Hematopoietic multipotent progenitor cell treated with erythropoietin and hydrocortisone succinate and interleukin-3 and kit ligand, for 8 days (in vitro differentiated cells): ENCODE measurements around the gene ANAPC5.
"Not testable (repeated sequence)": the region's sequence is repeated elsewhere in the genome, so short reads cannot be mapped to it uniquely, and the experiment has no call there.

Experiments used
- DNase-seq: peaks from one replicate; pipeline ENCODE4 v3.0.0-alpha.2; 2015

Gene ANAPC5

DNA sequence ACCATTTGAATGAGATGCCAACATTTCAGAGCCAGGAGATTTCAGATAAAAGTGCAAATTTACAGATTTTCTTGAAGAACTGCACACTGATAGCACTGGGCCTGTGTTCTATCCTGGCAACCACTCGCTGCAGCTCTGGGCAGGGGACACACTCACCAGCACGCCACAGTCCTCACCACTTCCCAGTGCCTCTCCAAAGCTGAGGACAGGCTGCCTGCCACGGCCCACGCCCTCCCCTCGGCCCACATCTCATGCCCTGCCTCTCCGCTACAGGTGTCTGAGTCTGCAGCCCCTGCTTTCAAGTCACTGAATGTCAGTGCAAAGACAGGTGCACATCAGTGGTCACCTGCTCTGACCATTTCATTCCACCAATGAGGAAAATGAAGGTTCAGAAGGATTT is 68.4 kb downstream of the ANAPC5 start:
- no peak for DNase-seq

DNA sequence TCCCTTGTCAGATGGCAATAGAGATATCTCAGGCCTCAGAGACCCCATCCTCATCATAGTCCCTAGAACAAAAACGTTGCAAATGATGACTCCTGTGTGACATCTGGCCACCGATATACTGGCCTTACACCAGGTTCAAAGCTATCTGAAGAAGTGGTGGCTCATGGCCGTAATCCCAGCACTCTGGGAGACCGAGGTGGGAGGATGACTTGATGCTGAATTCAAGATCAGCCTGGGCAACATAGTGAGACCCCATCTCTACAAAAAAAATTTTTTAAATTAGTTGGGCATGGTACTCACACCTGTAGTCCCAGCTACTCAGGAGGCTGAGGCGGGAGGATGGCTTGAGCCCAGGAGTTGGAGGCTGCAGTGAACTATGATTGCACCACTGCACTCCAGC is 68.8 kb downstream of the ANAPC5 start:
- no peak for DNase-seq

DNA sequence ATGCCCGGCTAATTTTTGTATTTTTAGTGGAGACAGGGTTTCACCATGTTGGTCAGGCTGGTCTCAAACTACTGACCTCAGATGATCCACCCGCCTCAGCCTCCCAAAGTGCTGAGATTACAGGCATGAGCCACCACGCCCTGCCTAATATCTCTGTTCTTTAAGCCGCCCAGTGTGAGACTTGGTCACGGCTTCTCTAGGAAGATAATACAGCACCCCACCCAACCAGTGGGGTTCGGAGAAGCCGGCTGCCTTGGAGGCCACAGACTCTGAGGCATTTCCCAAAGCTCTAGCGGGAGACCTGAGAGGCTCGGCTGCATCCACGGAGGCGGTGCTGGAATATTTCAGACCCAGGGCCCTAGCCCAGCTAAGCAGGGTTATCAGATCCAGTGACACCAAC is 69.3 kb downstream of the ANAPC5 start:
- peak; percentile 88 for DNase-seq

DNA sequence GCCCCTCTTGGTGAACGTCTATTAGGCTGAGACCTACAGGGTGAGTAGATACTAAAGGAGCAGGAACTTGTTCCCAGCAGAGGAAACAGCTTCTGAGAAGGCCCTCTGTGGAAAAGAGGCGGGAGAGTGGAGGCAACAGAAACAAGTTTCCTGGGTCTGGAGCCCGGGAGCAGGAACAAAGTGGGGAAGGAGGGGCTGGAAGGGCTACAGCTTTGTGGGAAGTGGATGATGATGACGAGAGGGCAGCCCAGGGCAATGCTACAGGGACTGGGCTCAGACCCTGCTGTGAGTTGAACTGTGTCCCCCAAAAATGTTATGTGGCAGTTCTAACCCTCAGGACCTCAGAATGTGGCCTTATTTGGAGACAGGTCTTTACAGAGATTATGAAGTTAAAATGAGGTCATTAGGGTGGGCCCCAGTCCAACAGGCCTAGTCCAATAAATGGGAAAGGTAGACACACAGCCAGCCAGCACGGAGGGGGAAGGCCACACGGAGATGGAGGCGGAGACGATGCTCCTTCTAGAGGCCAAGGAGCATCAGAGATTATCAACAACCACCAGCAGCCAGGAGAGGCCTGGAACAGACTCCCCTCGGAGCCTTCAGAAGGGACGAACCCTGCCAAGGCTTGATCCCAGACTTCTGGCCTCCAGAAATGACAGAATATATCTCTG is 70.0 kb downstream of the ANAPC5 start:
- no peak for DNase-seq

DNA sequence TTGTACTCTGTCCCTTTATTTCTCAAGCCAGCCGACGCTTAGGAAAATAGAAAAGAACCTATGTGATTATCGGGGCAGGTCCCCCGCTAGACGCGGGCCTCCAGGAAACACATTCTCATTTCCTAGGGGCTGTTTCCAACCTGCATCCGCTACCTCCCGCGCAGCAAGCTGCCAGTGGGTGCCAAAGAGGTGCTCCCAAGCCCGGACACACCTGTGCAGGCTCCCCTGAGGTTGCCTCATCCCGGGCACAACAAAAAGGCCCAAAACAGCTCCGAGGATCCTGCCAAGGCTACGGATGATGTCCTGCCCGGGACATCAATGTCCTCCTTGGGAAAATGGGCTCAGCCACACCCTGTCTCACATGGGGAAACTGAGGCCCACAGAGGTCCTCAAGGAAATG is 71.1 kb downstream of the ANAPC5 start:
- not testable (repeated sequence) for DNase-seq

DNA sequence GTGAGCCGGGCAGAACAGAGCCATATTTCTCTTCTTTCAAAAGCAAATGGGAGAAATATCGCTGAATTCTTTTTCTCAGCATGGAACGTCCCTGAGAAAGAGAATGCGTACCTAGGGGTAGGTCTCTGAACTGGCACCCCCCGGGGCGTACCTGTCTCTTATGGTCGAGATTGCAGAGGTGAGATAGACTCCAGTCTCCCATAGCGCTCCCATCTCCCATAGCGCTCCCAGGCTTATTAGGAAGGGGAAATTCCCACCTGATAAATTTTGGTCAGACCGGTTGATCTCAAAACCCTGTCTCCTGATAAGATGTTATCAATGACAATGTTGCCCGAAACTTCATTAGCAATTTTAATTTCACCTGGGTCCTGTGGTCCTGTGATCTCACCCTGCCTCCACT is 71.7 kb downstream of the ANAPC5 start:
- DNase-seq = not testable (repeated sequence)

DNA sequence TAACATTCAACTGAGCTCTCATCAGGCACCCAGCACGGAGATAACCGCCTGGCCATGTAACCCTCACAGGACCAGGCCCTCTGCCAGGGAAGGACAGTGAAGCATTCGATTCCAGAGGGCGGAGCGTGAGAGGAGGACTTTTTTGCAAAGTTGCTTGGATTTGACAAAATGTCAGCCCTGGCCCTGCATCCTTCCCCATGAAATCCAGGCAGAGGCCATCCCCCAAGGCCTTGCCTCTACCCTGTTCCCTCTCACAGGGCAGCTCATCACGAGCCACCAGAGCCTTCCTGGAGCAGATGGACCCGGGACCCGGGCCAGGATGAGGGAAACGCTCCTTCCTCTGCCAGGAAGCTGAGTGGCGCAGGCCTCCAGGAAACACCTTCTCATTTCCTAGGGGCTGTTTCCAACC is 72.7 kb downstream of the ANAPC5 start:
- no peak for DNase-seq

DNA sequence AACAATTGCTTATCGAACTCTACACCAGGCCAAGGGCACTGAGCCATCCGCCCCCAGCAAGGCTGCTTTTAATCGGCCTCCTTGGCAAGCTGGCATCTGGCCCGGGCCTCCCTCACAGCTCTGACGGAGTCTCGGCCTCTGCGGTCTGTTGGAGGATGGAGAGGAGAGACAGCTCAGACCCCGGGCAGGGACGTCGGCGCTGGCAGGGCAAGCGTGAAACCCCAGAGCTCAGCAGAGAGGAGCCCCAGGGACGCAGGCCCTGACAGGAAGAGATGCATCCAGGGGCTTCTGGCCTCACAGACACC is 73.2 kb downstream of the ANAPC5 start:
- peak; percentile 32 for DNase-seq

DNA sequence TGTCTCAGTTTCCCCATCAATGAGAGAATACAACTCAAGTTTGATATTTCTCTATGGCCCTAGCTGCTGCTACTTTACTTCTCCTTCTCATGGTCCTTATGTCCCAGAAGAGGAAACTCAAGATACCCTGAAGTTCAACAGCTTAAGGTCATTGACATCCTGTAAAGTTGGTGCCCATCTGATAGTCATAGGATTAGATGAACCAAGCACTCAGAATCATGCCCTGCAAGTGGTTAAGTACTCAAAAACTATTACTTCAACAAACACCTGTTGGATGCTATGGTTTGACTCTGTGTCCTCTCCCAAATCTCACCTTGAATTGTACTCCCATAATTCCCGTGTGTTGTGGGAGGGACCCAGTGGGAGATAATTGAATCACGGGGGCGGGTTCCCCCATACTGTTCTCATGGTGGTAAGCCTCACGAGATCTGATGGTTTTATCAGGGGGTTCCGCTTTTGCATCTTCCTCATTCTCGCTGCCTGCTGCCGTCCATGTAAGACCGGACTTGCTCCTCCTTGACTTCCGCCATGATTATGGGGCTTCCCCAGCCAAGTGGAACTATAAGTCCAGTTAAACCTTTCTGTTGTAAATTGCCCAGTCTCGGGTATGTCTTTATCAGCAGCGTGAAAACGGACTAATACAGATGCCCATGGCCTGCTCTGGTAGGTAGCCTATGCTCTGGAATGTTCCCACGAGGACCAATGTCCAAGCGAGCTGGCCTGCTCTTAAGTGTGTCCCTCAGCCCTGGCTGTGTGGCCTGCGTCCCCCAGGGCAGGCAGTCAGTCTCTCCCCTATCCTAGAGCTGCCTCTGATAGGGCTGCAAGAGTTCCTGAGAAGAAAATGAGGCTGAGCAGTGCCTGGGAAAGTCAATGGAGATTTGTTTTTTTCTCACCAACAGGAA is 73.8 kb downstream of the ANAPC5 start:
- no peak for DNase-seq

DNA sequence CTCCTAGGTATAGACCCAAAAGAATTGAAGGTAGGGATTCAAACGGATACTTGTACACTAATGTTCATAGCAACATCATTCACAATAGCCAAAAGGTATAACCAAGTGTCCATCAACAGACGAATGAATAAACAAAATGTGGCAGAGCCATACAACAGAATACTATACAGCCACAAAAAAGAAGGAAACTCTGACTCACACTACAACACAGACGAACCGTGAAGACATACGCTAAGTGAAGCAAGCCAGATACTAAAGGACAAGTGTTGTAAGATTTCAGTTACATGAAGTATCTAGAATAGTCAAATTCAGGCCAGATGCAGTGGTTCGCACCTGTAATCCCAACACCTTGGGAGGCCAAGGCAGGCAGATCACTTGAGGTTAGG is 74.8 kb downstream of the ANAPC5 start:
- DNase-seq = no peak

DNA sequence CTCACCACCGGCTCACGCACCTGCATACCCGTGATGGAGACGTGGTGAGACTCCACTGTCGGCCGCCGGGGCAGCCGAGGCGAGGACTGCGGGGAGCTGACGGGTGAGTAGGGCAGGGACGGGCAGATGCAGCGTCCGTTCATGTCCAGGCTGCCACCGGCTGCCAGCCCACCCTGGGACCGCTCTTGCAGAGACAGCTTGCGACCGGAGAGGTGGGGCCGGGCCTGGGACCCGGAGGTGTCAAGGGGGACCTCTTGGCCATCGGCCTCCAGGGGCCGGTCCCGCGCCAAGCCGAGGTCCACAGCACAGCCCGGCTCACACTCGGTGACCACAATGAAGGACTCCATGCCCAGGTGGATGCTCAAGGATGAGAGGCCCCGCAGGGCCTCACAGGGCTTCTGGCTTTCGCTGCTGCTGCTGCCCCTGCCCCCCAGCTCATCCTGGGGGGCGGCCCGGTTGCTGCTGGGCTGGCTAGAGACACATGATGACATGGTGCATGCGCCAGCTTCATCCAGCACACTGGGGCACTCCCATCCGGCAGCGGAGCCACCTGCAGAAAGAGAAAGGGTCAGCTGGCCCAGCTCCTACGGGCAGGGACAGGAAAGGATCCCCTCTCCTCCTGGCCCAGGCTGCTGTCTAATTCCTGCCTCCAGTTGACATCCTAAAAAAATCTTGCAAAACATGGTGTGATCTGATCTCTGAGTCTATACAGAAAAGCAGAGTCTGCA is 78.0 kb downstream of the ANAPC5 start:
- no peak for DNase-seq

DNA sequence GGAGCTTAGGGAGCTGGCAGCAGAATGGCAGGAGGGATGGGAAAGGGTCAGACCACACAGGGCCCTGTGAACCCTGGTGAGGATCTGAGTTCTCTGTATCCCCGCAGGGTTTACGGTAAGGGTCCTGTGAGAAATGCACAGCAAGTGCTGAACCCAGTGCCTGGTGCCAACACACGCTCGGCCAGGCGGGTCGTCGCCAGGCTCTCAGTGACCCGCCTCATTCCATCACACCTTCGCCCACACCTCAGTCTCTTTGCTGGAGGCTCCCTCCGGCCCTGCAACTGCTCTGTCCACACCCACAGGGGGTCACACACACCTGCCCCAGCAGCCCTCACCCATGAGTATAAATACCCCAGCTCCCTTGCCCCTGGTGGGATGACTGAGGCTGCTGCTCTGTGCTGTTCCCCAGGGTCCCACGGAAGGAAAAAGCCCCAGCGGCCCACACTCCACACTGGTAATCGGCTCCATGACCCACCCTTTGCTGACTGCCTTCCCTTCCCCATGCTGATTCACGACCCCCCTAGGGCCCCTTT is 78.8 kb downstream of the ANAPC5 start:
- no peak for DNase-seq

DNA sequence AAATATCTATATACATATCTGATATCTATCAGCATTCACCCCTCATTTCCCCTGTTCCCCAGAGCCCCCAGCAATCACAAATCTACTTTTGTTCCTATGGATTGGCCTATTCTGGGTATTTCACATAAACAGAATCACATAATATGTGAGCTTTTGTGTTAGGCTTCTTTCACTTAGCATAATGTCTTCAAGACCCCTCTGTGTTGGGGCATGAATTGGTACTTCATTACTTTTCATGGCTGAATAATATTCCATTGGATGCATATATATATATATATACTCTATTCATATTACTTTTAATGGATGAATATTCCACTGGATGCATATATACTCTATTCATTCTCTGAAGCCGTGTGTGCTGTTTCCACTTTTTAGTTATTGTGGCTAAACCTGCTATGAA is 84.4 kb downstream of the ANAPC5 start:
- no peak for DNase-seq

DNA sequence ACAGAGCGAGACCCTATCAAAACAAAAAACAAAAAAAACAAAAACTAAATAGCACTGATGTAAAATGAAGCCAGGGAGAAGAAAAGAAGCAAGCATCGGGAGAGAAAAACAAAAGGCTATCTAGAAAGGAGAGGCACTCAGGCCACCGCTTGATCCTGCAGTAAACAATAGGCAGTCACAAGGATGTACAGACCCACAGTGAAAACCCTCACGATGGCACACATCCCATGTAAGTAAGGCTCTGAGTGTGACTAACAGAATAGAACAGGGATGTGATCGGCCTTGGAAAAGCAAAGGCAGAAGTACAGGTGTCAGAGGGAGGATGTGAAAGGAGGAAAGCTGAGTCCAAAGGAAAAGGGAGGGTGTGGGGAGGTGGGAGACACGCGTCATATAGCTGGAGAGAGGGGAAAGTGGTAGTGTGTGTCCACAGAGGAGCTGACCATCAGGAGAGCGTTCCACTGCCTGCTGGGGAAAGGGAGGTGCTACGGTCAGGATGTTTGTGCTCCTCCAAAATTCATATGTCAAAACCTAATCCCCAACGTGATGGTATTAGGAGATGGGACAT is 87.2 kb downstream of the ANAPC5 start:
- DNase-seq = no peak

DNA sequence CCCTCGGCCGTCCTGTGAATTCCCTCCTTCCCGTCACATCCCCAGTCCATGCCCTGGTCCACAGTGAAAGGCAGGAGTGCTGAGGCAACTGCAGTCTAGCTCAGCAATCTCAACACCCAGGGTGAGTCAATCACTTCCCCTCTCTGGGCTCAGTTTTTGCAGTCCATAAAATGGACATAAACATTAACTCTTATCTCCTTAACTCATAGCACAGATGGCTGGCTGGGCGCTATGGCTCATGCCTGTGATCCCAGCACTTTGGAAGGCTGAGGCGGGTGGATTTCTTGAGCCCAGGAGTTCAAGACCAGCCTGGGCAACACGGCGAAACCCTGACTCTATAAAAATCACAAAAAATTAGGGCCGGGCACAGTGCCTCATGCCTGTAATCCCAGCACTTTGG is 88.1 kb downstream of the ANAPC5 start:
- no peak for DNase-seq

DNA sequence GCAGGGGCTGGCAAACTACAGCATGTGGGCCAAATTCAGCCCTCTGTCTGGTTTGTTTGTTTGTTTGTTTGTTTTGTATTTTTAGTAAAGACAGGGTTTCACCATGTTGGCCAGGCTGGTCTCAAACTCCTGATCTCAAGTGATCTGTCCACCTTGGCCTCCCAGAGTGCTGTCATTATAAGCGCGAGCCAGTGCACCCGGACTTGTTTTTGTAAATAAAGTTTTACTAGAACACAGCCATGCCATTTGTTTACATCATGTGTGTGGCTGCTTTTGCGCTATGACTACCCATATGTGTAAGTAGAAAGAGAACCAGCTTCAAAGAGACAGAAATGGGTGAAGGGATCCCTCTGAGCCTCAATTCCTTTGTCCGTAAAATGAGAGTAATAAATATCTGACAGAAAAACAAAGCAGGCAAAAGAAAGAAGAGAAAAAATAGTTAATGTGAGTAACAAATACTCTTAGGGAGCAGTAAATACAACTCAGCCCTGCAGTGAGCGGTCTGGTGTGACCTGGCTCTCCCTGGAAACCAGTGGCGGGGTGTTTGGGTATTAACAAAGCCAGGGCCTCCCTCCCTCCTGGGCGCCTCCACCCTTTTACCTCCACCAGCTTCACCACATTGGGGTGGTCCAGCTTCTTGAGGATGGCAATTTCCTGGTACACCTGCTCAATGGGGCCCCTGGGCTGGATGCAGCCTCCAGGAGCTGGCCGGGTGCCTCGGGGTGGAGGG is 88.8 kb downstream of the ANAPC5 start:
- no peak for DNase-seq

DNA sequence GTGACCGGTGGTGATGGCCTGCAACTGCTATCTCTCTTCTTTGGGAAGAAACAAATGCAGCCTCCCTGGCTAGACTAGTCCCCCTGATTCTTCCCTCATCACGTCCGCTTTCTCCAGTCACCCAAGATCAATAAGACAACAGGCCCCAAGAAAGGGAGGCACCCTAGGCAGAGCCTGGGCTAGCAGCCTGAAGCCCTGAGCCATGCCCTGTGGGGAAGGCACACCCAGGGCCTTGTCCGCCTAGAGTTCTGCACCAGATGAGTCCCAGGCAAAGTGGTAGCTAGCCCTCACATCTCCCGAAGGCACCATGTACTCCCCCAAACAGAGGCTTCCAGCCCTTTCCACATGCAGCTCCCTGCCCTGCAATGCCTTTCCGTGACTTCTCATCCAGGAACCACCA is 90.8 kb downstream of the ANAPC5 start:
- DNase-seq = no peak

DNA sequence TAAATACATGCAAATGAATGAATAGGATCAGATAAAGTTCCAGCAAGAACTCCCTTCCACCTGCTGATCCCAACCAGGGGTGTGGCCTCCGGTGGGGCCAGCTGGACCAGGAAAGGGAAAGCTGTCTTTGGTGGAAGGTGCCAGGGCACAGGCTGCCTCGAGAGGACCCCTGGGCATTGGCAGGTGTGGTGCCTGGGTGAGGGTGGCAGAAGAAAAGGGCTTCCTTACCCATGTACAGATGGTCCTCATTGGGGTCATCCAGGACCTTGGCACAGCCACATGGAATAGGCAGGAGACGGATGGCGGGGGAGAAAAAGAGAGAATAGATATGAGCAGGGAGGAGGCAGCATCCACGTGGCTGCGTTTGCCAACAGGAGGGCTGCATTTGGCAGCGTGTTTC is 92.1 kb downstream of the ANAPC5 start:
- DNase-seq = no peak

DNA sequence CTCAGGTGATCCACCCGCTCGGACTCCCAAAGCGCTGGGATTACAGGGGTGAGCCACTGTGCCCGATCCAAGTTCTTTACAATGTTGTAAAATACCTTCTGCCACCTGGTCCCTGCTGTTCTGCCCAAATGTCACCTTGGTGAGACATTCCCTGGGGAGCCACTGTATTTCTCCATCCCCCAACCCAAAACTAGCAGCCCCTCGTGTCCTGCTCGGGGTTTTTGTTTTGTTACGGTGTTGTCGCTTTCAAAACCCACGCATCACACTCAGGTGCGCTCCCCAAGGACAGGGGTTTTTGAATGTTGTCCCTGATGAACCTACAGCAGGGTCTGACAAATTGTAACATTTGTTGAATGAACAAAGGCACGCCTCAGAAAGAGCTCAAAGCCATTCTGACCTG is 93.1 kb downstream of the ANAPC5 start:
- no peak for DNase-seq
